LNCAP (cell line): Measurements from ENCODE around the gene UCHL1.
A peak's percentile ranks its signal among the peaks of the same experiment; 100 is the strongest.

ENCODE experiments used
- TF ChIP-seq, protein P1 (sequence below): fragments of 450-650 bp; IDR thresholded peaks from 2 replicates; pipeline ENCODE4 v1.5.1; 2017; ENCODE audit warnings: mild to moderate bottlenecking

Gene UCHL1

DNA sequence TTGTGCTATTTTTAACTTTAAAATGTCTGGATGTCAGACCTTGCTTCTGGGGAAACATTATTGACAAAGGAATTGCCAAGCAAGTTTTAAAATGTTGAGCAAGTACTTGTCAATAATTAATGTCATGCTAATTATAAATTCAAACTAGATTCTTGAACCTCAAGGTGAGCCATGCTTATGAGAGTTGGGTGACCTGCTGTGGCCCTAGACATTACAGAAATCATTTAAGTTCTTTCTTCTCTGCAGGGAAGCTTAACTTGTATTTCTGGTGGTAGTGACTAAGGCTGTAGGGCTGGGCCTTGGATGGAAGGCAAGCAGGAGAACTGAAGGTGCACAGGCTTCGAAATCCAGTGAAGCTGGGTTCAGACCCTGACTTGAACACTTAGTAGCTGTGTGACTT lies 14.8 kb upstream of the UCHL1 start:
- TF ChIP-seq, protein P1, sequence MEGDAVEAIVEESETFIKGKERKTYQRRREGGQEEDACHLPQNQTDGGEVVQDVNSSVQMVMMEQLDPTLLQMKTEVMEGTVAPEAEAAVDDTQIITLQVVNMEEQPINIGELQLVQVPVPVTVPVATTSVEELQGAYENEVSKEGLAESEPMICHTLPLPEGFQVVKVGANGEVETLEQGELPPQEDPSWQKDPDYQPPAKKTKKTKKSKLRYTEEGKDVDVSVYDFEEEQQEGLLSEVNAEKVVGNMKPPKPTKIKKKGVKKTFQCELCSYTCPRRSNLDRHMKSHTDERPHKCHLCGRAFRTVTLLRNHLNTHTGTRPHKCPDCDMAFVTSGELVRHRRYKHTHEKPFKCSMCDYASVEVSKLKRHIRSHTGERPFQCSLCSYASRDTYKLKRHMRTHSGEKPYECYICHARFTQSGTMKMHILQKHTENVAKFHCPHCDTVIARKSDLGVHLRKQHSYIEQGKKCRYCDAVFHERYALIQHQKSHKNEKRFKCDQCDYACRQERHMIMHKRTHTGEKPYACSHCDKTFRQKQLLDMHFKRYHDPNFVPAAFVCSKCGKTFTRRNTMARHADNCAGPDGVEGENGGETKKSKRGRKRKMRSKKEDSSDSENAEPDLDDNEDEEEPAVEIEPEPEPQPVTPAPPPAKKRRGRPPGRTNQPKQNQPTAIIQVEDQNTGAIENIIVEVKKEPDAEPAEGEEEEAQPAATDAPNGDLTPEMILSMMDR = no peak

DNA sequence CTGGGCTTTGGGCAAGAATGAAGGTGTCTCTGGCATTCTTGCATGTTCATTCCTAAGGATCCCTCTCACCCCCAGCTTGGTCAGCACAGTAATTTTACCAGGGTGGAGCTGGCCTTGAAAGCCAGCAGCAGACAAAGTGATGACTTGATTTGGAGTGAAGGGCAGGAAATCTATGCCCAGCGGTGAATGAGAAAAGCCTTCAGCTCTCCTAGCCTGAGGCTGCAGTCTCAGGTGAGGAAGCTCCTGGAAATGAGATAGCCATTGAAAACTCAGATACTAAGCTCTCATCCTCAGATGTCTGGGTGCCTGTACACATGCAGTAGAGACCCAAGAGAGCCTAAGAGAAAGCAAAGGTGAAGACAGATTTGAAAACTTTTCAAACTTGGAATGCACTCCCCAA lies 10.7 kb upstream of the UCHL1 start:
- TF ChIP-seq, protein P1 = no peak

DNA sequence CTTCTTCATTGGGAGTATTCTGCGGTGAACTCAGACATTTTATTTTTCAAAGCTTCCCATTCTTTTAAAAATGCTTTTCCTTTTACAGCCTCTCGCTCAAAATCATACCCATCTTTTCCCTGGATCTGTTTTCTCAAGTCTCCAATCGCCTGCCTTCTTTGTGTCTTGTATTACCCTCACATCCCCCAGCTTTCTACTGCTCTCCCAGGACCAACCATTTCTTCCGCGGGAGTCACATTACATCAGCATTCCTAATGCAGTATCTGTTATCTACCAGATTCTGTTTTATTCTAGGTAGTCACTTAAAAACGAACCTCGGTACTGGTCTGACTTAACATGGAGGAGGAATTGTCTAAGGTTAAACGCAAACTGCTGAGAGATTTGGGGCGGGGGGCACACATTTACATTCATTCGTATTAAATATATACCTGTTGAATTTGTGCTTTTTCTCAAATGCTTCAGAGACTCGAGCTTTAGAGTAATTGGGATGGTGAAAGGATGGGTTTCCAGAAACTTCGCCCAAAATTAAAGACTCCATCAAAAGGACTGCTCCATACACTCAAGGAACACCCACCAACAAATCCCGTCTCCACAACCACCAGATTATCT lies 493 bp upstream of the UCHL1 start:
- TF ChIP-seq, protein P1 = no peak

DNA sequence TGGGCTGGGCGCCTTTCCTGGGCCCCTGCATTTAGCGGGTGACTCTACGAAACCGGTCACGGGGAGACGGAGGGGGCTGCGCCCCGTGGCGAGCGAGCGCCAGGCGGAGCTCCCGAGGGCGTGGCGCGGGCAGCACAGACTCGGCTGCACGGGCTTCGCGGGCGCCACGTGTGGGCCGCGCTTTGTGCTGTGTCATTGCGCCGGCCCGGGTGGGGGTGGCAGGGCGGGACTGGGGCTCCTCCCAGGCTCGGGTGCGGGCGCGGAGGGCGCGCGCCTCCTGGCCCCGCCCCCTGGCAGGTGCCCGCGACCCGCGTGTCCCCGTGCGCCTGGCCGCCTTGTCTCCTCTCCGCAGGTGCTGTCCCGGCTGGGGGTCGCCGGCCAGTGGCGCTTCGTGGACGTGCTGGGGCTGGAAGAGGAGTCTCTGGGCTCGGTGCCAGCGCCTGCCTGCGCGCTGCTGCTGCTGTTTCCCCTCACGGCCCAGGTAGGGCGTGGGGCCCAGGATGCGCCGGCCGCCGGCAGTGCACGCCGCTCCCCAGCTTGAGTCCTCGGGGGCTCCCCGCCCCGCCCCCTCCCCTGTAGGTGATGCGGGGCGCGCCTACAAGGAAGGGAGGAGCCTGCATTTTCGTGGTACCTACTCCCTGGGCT lies 651 bp downstream of the UCHL1 start:
- TF ChIP-seq, protein P1 = no peak

DNA sequence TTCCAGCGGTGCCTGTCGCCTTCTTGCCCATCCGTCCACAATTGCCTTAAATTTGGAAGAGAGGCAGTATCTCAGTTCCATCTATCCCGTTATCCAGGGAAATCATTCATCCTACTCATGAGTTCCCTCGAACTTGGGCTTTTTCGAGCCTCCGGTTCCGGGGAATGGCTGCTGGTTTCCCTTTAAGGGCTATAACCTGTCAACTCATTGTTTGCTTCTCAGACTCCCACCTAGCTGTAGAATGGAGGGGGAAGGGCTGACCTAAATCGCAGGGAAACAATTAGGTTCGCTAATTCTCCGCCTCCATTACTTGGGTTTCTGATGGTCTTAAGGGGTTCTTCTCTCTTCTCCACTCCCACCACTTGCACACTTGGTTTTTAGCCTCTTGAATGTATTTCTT lies 1.2 kb downstream of the UCHL1 start:
- TF ChIP-seq, protein P1 = no peak

DNA sequence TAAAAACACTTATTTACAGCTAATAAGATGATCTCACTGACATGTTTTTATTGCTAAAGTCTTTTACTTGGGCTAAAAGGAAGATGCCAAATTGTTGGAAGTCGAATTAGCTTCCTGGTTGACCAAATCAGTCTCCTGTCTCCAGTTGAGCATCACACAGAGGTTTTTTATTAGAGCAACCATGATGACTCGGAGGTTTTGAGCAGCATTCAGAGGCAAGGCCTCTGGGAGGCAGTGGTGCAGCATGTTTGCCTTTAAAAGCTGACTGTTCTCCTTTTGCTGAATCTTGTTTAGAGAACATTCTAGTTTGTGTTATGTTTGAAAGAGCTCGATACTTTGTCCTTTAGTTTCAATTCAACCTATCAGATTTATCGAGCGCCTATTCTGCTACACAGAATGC lies 2.1 kb downstream of the UCHL1 start:
- TF ChIP-seq, protein P1 = peak; percentile 81

DNA sequence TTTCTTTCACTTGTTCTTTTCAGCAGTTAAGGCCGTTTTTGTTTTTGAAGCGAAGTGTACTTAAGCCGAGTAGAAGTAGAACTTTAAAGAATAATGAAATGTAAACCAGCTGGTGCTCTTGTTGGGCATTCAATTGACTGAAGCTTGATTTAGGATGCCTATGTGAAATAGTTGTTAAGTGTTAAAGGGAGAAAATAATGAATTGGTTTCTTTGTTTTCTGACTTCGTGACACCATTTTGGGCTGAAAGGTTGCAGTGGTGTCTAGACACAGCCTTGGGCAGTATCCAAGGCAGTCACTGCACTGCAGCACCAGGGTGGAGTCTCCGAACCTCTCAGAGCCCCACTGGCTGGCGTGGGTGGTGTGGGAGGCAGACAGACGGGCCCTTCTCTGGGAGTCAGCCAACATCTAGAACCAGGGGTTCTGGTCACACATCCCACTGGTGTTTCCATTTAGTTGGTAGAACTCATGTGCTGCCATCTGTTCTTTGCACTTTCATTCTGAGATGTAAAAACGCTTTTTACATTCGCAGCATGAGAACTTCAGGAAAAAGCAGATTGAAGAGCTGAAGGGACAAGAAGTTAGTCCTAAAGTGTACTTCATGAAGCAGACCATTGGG lies 3.5 kb downstream of the UCHL1 start:
- TF ChIP-seq, protein P1 = no peak
